A549 (cell line): ENCODE measurements around the gene DMP1.

Source experiments
- BHLHE40 ChIP-seq: IDR thresholded peaks from 2 replicates; pipeline ENCODE4 v1.6.1; 2012; ENCODE audit warnings: low read depth, low read length, inconsistent platforms
- CEBPB ChIP-seq, 2 experiments: fragments of >200 bp in 1 of 2; sonication (Bioruptor Twin) in 1 of 2; formaldehyde crosslinking in 1 of 2; IDR thresholded peaks; 2 replicates each; pipeline ENCODE4 v1.6.1; 2012 to 2016
- EP300 ChIP-seq, 2 experiments: fragments of >200 bp; sonication (Bioruptor Twin); formaldehyde crosslinking; IDR thresholded peaks; 2 replicates in 1 of 2; 3 replicates in 1 of 2; pipeline ENCODE4 v1.6.1; 2016 to 2017
- FOSL2 ChIP-seq, 2 experiments: fragments of 450-650 bp in 1 of 2; fragments of >200 bp in 1 of 2; sonication (Bioruptor Twin) in 1 of 2; formaldehyde crosslinking; IDR thresholded peaks; 2 replicates each; pipeline versions ENCODE4 v1.5.0 to v1.6.1; 2016 to 2020; ENCODE audit warnings: mild to moderate bottlenecking in 1 of 2, moderate library complexity in 1 of 2
- JUN ChIP-seq, 2 experiments: fragments of >200 bp; sonication (Bioruptor Twin); formaldehyde crosslinking; IDR thresholded peaks; 2 replicates in 1 of 2; 3 replicates in 1 of 2; pipeline ENCODE4 v1.6.1; 2016 to 2017
- JUNB ChIP-seq: fragments of >200 bp; sonication (Bioruptor Twin); formaldehyde crosslinking; IDR thresholded peaks from 2 replicates; pipeline ENCODE4 v1.6.1; 2016
- POLR2A ChIP-seq: IDR thresholded peaks from 2 replicates; pipeline ENCODE4 v1.6.1; 2012; ENCODE audit warnings: mild to moderate bottlenecking, low read length
- SMC3 ChIP-seq: fragments of >200 bp; sonication (Bioruptor Twin); formaldehyde crosslinking; IDR thresholded peaks from 3 replicates; pipeline ENCODE4 v1.6.1; 2018; ENCODE audit warnings: inconsistent platforms
- SREBF2 ChIP-seq: fragments of 450-650 bp; IDR thresholded peaks from 2 replicates; pipeline ENCODE4 v1.6.1; 2014; ENCODE audit warnings: mild to moderate bottlenecking, moderate library complexity
- TF ChIP-seq, protein P1 (sequence below): fragments of 200-600 bp; sonication (generic); IDR thresholded peaks from 2 replicates; pipeline ENCODE4 v1.6.1; 2016; ENCODE audit warnings: antibody characterized with exemption, mild to moderate bottlenecking, moderate library complexity
- TF ChIP-seq, protein P2 (sequence below): fragments of >200 bp; sonication (Bioruptor Twin); formaldehyde crosslinking; IDR thresholded peaks from 3 replicates; pipeline ENCODE4 v1.5.1; 2016
- TF ChIP-seq, protein P3 (sequence below): fragments of 450-650 bp; IDR thresholded peaks from 2 replicates; pipeline ENCODE4 v1.6.1; 2014; ENCODE audit warnings: antibody characterized with exemption
- TF ChIP-seq, protein P4 (sequence below): IDR thresholded peaks from 2 replicates; pipeline ENCODE4 v1.6.1; 2012
- TF ChIP-seq, protein P5 (sequence below): fragments of 250-450 bp; sonication (Bioruptor Pico); IDR thresholded peaks from 2 replicates; pipeline ENCODE4 v1.5.0; 2021; ENCODE audit warnings: mild to moderate bottlenecking, moderate library complexity, borderline replicate concordance

DNA sequence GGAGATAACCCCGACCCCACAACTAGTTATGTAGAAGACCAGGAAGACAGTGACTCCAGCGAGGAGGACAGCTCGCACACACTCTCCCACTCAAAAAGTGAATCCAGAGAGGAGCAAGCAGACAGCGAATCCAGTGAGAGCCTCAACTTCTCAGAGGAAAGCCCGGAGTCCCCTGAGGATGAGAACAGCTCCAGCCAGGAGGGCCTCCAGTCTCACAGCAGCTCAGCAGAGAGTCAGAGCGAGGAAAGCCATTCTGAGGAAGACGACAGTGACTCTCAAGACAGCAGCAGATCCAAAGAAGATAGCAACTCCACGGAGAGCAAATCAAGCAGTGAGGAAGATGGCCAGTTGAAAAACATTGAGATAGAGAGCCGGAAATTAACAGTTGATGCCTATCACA is 12.8 kb downstream of the DMP1 start:
- TF ChIP-seq, protein P1, sequence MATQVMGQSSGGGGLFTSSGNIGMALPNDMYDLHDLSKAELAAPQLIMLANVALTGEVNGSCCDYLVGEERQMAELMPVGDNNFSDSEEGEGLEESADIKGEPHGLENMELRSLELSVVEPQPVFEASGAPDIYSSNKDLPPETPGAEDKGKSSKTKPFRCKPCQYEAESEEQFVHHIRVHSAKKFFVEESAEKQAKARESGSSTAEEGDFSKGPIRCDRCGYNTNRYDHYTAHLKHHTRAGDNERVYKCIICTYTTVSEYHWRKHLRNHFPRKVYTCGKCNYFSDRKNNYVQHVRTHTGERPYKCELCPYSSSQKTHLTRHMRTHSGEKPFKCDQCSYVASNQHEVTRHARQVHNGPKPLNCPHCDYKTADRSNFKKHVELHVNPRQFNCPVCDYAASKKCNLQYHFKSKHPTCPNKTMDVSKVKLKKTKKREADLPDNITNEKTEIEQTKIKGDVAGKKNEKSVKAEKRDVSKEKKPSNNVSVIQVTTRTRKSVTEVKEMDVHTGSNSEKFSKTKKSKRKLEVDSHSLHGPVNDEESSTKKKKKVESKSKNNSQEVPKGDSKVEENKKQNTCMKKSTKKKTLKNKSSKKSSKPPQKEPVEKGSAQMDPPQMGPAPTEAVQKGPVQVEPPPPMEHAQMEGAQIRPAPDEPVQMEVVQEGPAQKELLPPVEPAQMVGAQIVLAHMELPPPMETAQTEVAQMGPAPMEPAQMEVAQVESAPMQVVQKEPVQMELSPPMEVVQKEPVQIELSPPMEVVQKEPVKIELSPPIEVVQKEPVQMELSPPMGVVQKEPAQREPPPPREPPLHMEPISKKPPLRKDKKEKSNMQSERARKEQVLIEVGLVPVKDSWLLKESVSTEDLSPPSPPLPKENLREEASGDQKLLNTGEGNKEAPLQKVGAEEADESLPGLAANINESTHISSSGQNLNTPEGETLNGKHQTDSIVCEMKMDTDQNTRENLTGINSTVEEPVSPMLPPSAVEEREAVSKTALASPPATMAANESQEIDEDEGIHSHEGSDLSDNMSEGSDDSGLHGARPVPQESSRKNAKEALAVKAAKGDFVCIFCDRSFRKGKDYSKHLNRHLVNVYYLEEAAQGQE, result no peak
- TF ChIP-seq, protein P2, sequence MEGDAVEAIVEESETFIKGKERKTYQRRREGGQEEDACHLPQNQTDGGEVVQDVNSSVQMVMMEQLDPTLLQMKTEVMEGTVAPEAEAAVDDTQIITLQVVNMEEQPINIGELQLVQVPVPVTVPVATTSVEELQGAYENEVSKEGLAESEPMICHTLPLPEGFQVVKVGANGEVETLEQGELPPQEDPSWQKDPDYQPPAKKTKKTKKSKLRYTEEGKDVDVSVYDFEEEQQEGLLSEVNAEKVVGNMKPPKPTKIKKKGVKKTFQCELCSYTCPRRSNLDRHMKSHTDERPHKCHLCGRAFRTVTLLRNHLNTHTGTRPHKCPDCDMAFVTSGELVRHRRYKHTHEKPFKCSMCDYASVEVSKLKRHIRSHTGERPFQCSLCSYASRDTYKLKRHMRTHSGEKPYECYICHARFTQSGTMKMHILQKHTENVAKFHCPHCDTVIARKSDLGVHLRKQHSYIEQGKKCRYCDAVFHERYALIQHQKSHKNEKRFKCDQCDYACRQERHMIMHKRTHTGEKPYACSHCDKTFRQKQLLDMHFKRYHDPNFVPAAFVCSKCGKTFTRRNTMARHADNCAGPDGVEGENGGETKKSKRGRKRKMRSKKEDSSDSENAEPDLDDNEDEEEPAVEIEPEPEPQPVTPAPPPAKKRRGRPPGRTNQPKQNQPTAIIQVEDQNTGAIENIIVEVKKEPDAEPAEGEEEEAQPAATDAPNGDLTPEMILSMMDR, result no peak
- no peak for TF ChIP-seq POLR2A
- TF ChIP-seq BHLHE40, result no peak
- TF ChIP-seq SMC3, result no peak
- TF ChIP-seq JUNB, result no peak
- TF ChIP-seq, protein P3, sequence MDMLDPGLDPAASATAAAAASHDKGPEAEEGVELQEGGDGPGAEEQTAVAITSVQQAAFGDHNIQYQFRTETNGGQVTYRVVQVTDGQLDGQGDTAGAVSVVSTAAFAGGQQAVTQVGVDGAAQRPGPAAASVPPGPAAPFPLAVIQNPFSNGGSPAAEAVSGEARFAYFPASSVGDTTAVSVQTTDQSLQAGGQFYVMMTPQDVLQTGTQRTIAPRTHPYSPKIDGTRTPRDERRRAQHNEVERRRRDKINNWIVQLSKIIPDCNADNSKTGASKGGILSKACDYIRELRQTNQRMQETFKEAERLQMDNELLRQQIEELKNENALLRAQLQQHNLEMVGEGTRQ, result no peak
- TF ChIP-seq FOSL2 (IDR thresholded peaks at IDR 0.05), result no peak
- TF ChIP-seq FOSL2 (CRISPR knock-in tag; IDR thresholded peaks at IDR 0.05), result no peak
- TF ChIP-seq, protein P4, sequence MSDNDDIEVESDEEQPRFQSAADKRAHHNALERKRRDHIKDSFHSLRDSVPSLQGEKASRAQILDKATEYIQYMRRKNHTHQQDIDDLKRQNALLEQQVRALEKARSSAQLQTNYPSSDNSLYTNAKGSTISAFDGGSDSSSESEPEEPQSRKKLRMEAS, result no peak
- TF ChIP-seq EP300 (IDR thresholded peaks at IDR 0.05), result no peak
- no peak for TF ChIP-seq SREBF2
- no peak for TF ChIP-seq CEBPB (IDR thresholded peaks at IDR 0.05)
- TF ChIP-seq, protein P5, sequence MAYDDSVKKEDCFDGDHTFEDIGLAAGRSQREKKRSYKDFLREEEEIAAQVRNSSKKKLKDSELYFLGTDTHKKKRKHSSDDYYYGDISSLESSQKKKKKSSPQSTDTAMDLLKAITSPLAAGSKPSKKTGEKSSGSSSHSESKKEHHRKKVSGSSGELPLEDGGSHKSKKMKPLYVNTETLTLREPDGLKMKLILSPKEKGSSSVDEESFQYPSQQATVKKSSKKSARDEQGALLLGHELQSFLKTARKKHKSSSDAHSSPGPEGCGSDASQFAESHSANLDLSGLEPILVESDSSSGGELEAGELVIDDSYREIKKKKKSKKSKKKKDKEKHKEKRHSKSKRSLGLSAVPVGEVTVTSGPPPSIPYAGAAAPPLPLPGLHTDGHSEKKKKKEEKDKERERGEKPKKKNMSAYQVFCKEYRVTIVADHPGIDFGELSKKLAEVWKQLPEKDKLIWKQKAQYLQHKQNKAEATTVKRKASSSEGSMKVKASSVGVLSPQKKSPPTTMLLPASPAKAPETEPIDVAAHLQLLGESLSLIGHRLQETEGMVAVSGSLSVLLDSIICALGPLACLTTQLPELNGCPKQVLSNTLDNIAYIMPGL (CRISPR knock-in tag), result no peak
- no peak for TF ChIP-seq JUN (IDR thresholded peaks at IDR 0.05)
